ENCODE data around the gene MOK.

MOK gene

GRCh38 chr14:102210421-102211042, 94.4 kb downstream of the MOK start:
- TF ChIP-seq CTCF (conservative IDR thresholded peaks at IDR 0.05), result no peak
- no peak for TF ChIP-seq ZFX (IDR thresholded peaks at IDR 0.05)
- no peak overlapping the region for H3K27ac ChIP-seq

GRCh38 chr14:102209224-102209966, 95.6 kb downstream of the MOK start:
- no peak overlapping the region for H3K27ac ChIP-seq
- TF ChIP-seq CTCF (conservative IDR thresholded peaks at IDR 0.05), result no peak
- no peak for TF ChIP-seq ZFX (IDR thresholded peaks at IDR 0.05)

- H3K27ac ChIP-seq, result no peak overlapping the region
- TF ChIP-seq ZFX (IDR thresholded peaks at IDR 0.05), result no peak
- no peak for TF ChIP-seq CTCF (conservative IDR thresholded peaks at IDR 0.05)
Measured at GRCh38 chr14:102208741-102209140, 96.2 kb downstream of the MOK start.

GRCh38 chr14:102207831-102208365, 97.1 kb downstream of the MOK start:
- no peak for TF ChIP-seq ZFX (IDR thresholded peaks at IDR 0.05)
- TF ChIP-seq CTCF (conservative IDR thresholded peaks at IDR 0.05), result no peak
- H3K27ac ChIP-seq, result no peak overlapping the region

GRCh38 chr14:102206918-102207317, 98.0 kb downstream of the MOK start:
- TF ChIP-seq ZFX (IDR thresholded peaks at IDR 0.05) (no peak), CTCF (conservative IDR thresholded peaks at IDR 0.05) (no peak)
- H3K27ac ChIP-seq, result no peak overlapping the region

GRCh38 chr14:102205560-102205959, 99.4 kb downstream of the MOK start:
- TF ChIP-seq ZFX (IDR thresholded peaks at IDR 0.05), result no peak
- no peak overlapping the region for H3K27ac ChIP-seq

GRCh38 chr14:102203382-102203781, 101.6 kb downstream of the MOK start:
- no peak for TF ChIP-seq ZFX (IDR thresholded peaks at IDR 0.05)
- TF ChIP-seq CTCF (conservative IDR thresholded peaks at IDR 0.05), result no peak
- no peak overlapping the region for H3K27ac ChIP-seq

Measured in C4-2B (cell line).